SK-N-SH treated with all-trans-retinoic acid at 6 μM for 48 hours (cell line): ENCODE data around the gene PAIP2.

ENCODE experiments used
- ARNTL ChIP-seq: fragments of 450-650 bp; formaldehyde crosslinking; IDR thresholded peaks from 2 replicates; pipeline ENCODE4 v1.5.0; 2020; ENCODE audit warnings: low read depth, mild to moderate bottlenecking, moderate library complexity, borderline replicate concordance
- CREB5 ChIP-seq: fragments of 250-450 bp; sonication (Bioruptor Pico); IDR thresholded peaks from 2 replicates; pipeline ENCODE4 v1.5.1; 2020; ENCODE audit warnings: low read depth, mild to moderate bottlenecking, moderate library complexity
- CSRNP3 ChIP-seq: fragments of 250-450 bp; sonication (Bioruptor Pico); IDR thresholded peaks from 2 replicates; pipeline ENCODE4 v1.5.1; 2021; ENCODE audit warnings: mild to moderate bottlenecking, moderate library complexity
- SNAI2 ChIP-seq: fragments of 250-450 bp; sonication (Bioruptor Pico); IDR thresholded peaks from 2 replicates; pipeline ENCODE4 v1.5.0; 2020; ENCODE audit warnings: mild to moderate bottlenecking, moderate library complexity

- TF ChIP-seq CREB5 (CRISPR knock-in tag) (no peak), SNAI2 (CRISPR knock-in tag) (no peak), ARNTL (no peak), CSRNP3 (CRISPR knock-in tag) (no peak)
Measured at GRCh38 chr5:139342423-139342723, 719 bp downstream of the PAIP2 start.
